Activated CD8-positive, alpha-beta memory T cell treated with anti-CD3 and anti-CD28 coated beads, Interleukin-2, amount 50 U/mL, for 4 hours (primary cell): ENCODE results near the gene YIF1B.
A peak's percentile ranks its signal among the peaks of the same experiment; 100 is the strongest.

Experiments
- DNase-seq: peaks from one replicate; pipeline ENCODE4 v3.0.0-alpha.2; 2020

YIF1B gene

DNA sequence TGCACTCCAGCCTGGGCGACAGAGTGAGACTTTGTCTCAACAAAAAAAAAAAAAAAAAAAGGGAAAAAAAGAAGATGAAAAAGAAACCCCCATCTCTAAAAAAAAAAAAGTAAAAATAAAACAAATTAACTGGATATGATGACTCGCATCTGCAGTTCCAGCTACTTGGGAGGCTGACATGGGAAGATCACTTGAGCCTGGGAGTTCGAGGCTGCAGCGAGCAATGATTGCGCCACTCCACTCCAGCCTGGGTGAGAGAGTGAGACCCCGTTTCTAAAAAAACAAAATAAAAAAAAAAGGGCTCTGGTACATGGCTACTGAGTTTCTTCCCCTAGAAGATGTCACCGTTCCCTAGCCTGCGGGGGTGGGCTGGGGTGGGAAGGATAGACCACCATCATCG, 17.5 kb upstream of the YIF1B start:
- DNase-seq: no peak

DNA sequence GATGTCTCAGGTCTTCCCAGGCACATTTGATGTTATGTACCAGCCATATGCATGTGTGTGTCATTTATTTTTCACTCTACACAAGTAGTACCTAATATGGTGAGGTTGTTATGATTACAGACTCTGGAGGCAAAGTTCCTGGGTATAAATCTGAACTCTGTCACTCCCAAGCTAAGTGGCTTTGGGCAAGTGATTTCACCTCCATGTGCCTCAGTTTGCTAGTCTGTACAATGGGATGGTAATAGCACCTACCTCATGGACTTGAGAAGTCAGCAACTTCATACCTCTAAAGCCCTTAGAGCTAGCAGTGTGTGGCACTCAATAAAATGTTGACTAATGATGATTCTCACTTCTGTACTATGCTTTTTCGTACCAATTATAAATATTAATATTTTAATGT, 16.0 kb upstream of the YIF1B start:
- DNase-seq: no peak

GRCh38 chr19:38329651-38330050, 13.9 kb upstream of the YIF1B start:
- no peak for DNase-seq

GRCh38 chr19:38326591-38326990, 10.8 kb upstream of the YIF1B start:
- DNase-seq: no peak

GRCh38 chr19:38324431-38324830, 8.7 kb upstream of the YIF1B start:
- DNase-seq: no peak

DNA sequence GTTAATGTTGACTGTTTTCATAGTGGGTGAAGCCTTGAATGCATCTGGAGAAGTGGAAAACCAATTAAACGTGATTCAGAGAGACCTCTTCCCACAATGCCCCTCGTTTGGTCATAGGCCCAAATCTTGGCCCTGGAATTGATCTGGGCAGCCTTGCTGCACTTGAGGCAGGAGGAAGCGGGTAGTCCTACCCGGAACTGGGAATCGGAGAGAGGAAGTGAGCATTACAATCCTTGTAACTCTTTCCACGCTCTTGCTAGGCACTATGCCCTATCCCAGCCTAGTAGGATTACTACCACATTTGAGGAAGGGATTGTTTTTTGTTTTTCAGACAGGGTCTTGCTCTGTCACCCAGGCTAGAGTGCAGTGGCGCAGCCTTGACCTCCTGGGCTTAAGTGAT, 7.5 kb upstream of the YIF1B start:
- no peak for DNase-seq

DNA sequence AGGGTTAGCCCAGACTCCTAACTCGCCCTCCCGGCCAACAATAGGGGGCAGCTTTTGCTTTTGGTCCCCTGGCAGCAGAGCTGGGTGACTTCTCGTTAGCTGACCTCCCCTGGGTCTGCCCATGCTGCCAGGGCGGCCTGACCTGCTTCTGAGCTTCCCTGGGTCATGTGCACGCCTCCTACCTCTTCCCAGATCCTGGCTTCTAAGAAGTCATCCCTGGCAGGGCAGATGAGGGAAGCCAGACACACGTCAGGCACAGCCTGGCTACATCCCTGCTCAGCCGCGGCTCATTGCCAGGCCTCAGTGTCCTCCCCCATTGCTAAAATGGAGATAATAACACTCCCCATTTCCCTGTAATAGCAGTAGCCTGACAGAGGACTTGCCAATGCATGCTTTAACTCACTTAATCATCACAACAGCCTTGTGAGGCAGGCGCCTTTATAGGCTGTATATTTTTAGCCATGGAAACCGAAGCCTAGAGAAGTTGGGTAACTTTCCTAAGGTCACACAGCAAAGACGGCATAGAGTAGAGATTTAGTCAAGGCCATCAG, 6.0 kb upstream of the YIF1B start:
- no peak for DNase-seq

DNA sequence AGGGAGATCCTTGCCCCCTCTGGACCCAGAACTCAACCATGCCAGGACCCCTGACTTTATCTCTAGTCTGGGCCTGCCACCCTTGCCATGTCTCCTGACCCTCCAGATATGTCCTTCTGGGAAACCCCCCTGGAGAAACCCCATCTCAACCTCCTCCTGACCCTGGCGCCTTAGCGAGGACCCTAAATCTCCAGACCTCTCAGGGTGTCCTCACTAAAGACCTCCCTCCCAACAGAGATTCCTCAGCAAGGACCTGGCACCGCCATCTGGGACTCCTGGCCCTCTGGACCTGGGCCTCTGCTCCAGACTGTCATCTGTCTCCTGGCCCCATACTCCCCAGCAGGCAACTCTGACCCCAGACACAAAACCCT, 5.2 kb upstream of the YIF1B start:
- no peak for DNase-seq

DNA sequence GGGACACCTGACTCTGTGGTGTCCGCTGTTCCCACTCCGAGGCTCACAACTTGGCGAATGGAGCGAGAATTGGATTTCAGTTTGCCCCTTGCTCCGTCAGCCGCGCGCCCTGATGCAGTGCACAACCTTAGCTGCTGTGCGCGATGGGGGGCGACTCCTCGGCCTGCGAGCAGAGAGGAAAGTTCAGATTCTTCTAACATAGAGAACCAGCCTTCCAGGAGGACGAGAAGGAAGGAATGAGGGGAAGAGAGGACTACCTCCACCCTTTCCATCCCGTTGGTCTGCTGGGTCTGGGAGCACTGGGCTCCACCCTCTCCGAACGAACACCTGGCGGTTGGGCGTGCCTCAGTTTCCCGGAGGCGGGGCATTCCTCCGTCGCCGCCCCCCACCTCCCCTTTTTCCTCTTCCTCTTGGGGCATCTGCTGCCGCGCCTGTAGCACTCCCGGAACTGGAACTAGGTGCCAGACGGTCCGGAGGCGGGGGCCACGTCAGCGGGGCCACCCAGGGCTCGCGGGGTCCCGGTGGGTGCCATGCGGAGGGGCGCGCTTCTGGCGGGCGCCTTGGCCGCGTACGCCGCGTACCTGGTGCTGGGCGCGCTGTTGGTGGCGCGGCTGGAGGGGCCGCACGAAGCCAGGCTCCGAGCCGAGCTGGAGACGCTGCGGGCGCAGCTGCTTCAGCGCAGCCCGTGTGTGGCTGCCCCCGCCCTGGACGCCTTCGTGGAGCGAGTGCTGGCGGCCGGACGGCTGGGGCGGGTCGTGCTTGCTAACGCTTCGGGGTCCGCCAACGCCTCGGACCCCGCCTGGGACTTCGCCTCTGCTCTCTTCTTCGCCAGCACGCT, 3.9 kb upstream of the YIF1B start, which contains the start of gene KCNK6:
Gene KCNK6 (plus strand): TSS at position 425 of the 838 bp plus-strand sequence. CDS start 106 bp downstream, at position 531.
- DNase-seq: peak; percentile 57

- DNase-seq: no peak
These were observed 2.9 kb upstream of the YIF1B start for GRCh38 chr19:38318660-38319059.

DNA sequence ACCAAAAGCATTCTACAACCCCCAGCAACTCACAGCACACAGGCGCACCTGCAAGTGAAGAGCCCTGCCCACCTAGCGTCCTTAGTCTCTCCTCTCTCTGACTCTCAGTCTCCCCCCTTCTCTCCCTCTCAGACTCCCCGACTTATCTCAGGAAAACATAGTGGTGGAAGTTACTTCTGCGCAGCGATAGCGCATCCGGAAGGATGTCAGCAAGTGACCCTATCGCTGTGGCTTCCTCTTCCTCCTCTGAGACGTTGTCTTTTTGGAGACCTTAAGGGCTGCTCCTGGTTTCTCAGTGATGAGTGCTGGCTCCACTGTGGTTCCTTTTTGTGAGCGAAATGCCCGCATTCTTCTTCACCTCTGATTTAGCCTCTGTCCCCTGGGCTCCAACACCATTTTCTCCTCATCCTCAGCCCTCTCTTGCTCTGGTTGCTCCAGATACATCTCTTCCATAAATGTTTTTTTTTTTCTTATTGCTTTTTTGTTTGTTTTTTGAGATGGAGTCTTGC, 1.4 kb upstream of the YIF1B start:
- no peak for DNase-seq

DNA sequence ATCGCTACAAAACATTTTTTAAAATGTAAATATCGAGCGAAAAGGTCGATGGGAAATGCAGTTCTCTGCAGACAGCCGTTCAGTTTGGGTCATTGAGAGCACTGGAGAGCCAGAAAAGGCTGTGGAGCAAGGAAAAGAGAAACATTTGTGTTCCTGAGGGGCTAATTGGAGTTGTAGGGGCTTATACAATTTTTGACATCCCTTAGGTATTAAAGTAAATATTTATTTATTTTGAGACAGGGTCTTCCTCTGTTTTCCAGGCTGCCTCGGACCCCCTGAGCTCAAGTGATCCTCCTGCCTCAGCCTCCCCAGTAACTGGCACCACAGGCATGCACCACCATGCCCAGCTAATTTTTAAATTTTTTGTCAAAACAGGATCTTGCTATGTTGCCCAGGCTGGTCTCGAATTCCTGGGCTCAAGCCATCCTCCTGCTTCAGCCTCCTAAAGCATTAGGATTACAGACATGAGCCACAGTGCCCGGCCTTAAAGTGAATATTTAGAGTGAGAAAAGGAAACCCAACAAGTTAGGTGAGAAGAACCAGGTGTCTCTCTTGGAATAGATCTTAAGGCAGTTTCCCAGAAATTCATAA, 825 bp upstream of the YIF1B start:
- DNase-seq: no peak

DNA sequence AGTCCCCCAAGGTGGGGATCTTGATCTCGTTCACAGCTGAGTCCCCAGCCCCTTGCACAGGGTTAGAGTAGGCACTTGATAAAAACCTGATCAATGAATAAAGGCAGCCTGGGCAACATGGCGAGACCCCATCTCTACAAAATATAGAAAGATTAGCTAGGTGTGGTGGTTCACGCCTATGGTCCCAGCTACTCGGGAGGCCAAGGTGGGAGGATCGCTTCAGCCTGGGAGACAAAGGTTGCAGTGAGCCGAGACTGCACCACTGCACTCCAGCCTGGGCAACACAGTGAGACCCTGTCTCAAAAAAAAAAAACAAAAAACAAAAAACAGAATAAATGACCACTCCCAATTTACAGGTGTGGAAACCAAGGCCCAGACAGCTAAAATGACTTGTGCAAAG, 4.8 kb downstream of the YIF1B start:
- no peak for DNase-seq

GRCh38 chr19:38310279-38310670, 5.5 kb downstream of the YIF1B start:
- DNase-seq: no peak

DNA sequence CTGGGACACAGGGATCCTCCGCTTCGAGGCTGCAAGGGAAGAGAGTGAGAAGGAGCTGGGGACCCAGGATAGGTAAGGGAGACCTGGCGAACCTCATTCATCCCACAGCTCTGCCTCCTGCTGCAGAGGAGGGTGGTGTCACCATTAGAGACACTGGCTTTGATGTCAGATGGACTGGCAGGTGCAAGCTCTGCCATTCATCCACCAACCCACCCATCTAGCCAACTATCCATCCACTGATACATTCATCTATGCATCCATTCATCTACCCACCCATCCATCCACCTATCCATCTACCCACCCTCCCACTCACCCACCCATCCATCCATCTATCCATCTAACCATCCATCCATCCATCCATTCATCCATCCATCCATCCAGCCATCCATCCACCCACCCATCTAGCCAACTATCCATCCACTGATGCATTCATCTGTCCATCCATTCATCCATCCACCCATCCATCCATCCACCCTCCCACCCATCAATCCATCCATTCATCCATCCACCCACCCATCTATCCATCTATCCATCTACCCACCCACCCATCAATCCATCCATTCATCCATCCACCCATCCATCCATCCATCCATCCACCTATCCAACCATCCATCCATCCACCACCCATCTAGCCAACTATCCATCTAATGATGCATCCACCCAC, 6.0 kb downstream of the YIF1B start:
- DNase-seq: no peak

DNA sequence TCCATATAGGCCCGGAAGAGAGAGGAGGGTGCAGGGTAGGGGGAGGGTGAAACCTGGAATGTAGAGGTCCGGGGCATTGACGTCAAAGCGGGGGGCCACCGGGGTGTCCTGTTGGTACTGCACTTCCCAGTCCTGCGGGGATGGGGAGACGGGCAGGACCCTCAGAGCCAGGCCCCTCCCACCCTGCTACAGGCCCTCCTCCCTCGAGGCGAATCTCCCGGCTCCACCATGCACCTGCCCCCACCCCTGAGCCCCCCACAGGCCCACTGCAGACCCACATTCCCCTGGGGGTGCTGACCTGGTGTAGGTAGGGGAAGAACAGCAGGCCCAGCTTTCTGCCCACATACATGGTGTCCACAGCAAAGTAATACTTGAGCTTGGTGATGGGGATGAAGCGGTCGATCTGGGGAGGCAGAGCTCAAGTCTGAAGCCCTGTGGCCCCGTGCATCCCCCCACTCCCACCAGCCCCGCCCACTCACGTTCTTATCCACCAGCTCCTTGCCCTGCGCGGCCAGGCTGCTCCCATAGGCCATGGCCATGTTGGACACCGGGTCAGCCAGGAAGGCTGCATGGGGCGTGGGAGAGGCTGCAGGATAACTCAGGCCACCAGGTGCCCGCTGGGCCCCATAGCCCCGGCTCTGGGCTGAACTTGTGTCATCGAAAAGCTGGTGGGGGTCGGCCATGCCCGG, 6.7 kb downstream of the YIF1B start:
- no peak for DNase-seq

GRCh38 chr19:38308006-38308766, 7.6 kb downstream of the YIF1B start:
- DNase-seq: no peak

DNA sequence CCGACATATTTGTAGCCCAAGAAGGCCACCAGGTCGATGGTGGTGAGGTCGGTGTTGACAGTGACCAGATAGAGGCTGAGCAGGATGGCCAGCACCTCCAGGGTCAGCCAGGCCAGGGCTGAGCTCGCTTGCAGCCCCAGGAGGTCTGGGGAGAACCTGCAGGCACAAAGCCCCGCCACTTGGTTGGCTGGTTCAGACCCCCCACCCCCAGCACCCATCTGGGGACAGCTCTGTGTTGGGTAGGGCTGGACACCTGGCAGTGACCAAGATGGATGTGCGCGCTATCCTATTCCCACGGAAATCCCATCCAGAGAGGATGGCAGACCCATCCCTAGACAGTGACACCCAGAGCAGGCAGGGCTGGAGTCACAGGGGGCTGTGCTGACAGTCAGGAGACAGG, 8.2 kb downstream of the YIF1B start:
- DNase-seq: no peak

- DNase-seq: no peak
These were observed 8.7 kb downstream of the YIF1B start for GRCh38 chr19:38307076-38307475.

DNA sequence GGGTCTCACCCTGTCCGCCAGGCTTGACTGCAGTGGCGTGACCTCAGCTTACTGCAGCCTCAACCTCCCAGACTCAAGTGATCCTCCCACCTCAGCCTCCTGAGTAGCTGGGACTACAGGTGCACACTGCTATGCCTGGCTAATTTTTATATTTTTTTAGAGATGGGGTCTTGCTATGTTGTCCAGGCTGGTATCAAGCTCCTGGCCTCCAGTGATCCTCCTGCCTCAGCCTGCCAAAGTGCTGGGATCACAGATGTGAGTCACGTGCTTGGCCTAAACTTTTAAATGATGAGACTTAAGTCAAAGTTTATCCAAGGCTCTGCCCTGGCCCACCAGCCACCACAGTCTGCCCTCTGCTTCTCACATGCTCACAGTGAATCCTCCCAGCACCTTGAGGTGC, 9.5 kb downstream of the YIF1B start:
- no peak for DNase-seq

- no peak for DNase-seq
These were observed 10.8 kb downstream of the YIF1B start for GRCh38 chr19:38304866-38305429.

DNA sequence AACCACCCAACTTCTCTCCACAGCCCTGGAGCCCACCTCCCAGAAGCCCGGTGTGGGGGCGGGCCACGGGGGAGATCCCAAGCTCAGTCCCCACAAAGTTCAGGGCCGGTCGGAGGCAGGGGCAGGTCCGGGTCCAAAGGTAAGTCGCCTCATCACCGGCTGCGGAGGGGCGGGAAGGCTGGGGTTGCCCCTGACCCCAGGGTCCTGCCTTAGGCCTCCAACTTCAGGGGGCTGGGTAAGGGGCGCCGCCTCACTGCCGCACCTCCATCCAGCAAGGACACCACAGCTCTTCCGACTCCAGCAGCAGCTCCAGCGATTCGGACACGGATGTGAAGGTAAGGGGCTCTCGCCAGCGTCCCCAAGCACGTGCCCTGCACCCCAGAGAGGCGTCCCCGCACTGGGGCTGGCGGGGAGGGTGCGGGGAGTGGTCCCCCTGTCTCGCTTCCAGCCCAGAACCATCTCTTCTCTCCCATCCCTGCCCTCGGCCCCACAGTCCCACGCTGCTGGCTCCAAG, 11.3 kb downstream of the YIF1B start:
- DNase-seq: no peak
